ENCODE measurements around the gene CLCN1.
A peak's percentile ranks its signal among the peaks of the same experiment; 100 is the strongest.
"Not testable (repeated sequence)": the region's sequence is repeated elsewhere in the genome, so short reads cannot be mapped to it uniquely, and the experiment has no call there.

CLCN1 gene

DNA sequence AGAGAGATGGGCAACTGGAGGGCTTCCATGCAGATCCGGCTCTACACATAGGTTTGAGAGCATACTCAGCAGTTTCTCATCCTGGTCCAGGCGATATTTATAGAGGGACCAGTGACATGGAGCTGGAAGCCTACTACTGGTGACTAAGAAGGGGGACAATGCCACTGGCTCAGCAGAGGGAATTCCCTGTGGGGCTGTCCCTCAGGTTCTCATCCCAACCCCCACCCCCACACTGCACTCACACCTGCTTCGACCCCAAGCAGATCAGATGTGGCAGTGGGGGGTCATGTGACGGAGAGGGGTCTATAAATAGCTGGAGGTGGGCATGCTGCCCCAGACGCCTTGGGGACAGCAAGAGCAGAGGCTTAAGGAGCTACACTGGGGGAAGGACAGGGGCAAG lies at the start of gene CLCN1:
Gene CLCN1 (plus strand): TSS at position 336 of the 400 bp plus-strand sequence. CDS start 102 bp downstream, outside the sequence.
- no peak for DNase-seq

DNA sequence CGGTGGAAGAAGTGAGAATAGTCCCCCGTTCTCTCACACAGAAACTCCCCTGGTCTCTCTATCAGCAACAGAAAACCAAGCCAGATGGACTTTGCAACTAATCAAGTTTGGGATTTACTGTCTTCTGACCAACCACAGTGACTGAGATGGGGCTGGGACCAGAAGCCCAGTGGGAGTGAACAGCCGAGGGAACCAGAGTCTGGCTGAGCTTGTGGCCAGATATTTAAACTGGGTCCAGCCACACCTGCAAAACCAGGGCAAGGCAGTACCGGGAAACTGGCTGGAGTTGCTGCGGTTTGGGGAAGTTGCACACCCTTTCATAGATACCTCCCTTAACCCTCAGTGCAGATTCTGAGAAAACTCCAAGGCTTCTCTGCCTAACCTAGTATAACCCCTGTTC lies 46.7 kb upstream of the CLCN1 start:
- DNase-seq: no peak

GRCh38 chr7:143271240-143271639 lies 44.7 kb upstream of the CLCN1 start:
- no peak for DNase-seq

DNA sequence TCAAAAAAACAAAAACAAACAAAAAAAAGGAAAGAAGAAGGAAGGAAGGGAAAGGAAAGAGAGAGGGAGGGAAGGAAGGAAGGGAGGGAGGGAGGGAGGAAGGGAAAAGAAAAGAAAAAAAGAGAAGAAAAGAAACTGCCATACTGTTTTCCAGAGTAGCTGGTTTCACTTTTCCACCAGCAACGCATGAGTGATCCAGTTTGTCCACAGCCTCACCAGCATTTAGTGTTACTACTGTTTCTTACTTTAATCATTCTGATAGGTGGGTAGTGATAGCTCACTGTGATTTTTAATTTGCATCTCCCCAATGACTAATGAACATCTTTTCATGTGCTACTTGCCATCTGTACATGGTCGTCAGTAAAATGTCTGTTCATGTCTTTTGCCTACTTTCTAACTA lies 43.0 kb upstream of the CLCN1 start:
- DNase-seq: no peak

DNA sequence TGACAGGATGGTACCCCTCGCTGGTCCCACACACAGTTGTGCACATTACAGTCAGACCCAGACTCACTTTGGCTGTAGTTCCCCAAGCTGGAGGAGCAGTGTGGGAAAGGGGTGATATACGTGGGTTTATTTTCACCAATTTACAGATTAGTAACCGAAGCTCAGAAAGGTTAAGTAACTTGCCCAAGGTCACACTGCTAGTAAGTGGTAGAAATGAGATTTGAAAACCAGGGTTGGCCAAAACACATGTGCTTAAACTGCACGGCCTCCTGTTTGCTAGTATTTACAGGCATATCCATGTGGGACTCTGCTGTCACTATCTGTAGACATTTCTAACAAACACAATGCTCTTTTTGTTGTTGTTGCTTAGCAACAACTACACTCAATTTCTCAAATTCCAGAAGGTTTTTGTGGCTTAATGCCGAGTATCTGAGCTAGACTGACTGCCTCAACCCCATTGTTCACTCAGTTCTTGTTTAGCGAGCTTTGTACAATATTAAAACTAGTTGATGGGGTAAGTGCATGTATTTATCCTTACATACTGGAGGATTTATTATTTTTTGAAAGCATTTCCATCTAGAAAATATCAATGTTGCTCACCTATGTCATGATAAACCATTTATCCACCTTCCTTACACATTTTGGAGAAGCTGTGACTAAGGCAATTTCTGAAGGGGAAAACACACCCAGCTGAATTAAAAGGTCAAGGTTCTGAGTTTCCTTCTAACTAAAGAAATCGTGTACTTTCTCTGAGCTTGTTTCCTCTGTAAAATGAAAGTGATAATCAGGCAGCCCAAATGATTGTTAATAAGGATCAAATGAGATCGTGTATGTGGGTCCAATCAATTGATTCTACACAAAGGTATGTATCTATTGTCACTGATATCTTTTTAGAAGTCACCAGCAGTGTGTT lies 36.5 kb upstream of the CLCN1 start:
- no peak for DNase-seq

DNA sequence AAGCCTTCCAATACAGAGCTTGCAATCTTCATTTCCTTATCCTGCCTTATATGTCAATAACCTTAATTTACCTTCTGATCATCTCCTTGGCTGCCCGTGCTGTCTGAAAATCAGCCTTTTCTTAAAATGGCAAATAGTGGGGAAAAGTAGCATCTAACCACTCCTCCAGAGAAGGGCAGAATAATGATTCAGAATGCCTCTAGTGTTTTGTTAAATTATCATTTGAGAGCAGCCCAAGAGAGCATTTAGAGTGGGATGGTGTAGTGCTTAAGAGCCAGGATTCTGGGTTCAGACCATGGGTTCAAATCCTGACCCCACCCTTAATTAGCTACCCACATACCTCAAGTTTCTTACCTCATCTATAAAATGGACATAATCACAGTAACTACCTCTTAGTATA lies 35.8 kb upstream of the CLCN1 start:
- no peak for DNase-seq

GRCh38 chr7:143280566-143280965 lies 35.3 kb upstream of the CLCN1 start:
- DNase-seq: no peak

- no peak for DNase-seq
Measured at GRCh38 chr7:143281529-143281928, 34.4 kb upstream of the CLCN1 start.

- DNase-seq: no peak
Measured at GRCh38 chr7:143282124-143282523, 33.8 kb upstream of the CLCN1 start.

GRCh38 chr7:143283381-143283780 lies 32.5 kb upstream of the CLCN1 start:
- DNase-seq: no peak

- DNase-seq: no peak
Measured at GRCh38 chr7:143284591-143285469, 31.1 kb upstream of the CLCN1 start, which contains the start of gene TMEM139. TSS of gene TMEM139 (plus strand) at chr7:143284958. CDS start at chr7:143285958, 1,000 bp downstream.

DNA sequence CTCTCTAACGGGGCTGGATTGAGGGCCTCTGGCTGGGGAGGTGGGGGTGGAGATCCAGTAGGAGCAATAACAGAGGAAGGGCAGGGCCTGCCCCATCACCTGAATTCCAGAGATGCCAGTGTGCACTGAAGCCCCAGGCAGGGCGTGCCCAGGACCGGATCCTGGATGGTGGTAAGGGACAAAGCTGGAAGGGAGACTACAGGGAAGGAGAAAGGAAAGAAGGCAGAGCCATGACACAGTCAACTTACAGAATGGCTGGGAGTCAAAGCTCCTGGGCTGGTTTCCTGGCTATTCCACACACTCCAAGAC lies 30.5 kb upstream of the CLCN1 start:
- DNase-seq: no peak

DNA sequence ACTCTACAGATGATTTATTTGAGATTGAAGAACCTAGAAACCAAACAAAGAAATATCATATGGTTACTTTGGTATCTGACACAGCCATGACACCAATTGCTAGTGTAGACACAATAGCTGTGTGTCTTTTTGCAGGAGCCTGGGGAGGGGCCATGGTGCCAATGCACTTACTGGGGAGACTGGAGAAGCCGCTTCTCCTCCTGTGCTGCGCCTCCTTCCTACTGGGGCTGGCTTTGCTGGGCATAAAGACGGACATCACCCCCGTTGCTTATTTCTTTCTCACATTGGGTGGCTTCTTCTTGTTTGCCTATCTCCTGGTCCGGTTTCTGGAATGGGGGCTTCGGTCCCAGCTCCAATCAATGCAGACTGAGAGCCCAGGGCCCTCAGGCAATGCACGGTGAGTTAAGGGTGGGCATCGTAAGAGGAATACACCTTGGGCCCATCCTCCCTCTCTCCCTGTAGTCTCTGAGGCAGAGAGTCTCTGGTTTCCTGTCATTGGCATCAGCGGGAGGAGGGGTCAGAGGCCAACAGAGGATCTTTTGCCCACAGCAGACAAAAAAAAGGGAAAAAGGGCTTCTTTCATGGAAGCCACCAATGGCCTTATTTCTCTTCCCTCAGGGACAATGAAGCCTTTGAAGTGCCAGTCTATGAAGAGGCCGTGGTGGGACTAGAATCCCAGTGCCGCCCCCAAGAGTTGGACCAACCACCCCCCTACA lies 29.9 kb upstream of the CLCN1 start:
- DNase-seq: no peak

DNA sequence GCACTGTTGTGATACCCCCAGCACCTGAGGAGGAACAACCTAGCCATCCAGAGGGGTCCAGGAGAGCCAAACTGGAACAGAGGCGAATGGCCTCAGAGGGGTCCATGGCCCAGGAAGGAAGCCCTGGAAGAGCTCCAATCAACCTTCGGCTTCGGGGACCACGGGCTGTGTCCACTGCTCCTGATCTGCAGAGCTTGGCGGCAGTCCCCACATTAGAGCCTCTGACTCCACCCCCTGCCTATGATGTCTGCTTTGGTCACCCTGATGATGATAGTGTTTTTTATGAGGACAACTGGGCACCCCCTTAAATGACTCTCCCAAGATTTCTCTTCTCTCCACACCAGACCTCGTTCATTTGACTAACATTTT lies 29.4 kb upstream of the CLCN1 start:
- DNase-seq: no peak

DNA sequence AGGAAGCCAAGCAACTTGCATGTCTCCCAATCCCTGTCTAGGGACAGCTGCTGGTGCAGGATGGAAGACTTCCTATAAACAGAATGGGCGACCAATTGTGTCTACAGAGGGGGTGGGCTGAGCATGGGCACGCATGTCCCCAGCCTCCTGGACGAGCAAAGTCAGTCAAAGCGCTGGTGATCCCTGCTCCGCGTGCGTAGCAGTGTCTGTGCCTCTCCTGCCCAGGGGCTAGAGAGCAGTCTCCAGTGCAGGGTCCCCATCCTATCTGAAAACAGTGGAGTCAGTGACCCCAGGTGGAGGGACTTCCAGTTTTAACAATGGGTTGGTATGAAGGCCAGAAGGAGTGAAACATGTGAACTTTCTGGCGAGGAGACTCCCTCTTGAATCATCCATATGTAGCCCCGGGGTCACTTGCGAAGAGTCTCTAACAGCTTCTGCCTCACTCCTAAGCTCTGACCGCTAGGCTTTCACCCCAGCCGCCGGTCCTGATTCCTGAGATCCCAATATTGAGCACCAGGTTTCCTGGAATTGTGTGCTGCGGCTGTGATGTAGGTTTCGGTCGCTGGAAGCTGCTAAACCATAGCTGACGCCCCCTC lies 28.5 kb upstream of the CLCN1 start:
- DNase-seq: no peak

DNA sequence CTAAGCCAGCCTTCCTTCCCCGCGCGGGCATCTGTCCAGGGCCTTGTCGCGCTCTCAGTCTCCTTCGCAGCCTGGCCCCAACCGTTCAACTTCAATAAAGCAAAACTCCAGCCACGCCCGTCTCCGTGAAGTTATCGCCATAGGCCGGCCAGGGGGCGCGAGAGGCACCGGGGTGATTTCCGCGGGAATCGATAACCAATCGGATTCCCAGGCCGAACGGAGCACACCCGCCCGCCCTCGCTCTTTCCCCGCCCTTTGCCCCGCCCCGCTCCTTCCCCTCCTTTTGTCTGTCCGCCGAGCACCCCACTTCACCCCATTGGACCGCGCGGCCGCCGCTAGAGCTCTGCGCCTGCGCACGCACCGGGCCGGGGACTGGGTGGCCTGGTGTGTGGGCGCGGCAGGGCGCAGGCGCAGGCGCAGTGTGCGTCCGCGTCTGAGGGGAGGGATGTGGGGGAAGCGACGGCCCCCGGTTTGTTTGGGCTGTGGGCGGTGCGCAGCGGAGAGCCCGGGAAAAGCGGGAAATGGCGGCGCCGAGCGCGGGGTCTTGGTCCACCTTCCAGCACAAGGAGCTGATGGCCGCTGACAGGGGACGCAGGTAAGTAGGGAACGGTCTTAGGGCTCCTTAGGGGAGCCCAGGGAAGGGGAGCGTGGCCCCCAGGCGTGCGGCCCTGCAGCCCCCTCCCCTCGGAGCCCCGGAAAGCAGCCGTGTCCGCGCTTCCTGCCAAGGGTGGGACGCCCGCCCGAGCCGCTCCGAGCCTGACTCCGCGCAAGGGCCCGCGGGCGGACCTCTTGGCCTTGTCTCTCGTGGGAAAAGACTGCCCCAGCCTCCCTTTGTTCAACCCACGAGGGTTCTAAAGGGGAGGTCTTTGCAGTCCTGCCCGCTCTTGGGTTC lies 27.7 kb upstream of the CLCN1 start, which contains the start of gene CASP2:
Gene CASP2 (plus strand): TSS at position 417 of the 892 bp plus-strand sequence. CDS start 105 bp downstream, at position 522.
- DNase-seq: peak; percentile 94

DNA sequence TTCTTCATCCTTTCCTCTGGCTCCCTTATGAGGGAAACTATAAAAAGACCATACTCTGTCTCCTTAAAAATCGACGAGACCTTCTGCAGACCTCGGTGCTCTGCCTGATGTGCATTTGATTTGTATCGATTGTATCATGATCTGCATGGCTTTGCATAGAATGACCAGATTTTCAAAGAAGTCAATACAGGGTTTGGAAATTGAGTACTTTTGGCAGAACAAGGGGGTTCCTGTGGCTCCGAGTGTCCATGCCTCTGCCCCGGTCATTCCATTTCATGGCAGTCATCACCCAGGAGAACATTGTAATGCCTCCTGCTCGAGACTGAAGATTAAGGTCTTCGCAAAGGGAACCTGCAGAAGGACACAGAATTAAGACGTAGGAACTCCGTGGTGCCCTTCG lies 27.1 kb upstream of the CLCN1 start:
- DNase-seq: no peak

GRCh38 chr7:143289421-143289820 lies 26.5 kb upstream of the CLCN1 start:
- no peak for DNase-seq

GRCh38 chr7:143289888-143290287 lies 26.0 kb upstream of the CLCN1 start:
- DNase-seq: not testable (repeated sequence)

DNA sequence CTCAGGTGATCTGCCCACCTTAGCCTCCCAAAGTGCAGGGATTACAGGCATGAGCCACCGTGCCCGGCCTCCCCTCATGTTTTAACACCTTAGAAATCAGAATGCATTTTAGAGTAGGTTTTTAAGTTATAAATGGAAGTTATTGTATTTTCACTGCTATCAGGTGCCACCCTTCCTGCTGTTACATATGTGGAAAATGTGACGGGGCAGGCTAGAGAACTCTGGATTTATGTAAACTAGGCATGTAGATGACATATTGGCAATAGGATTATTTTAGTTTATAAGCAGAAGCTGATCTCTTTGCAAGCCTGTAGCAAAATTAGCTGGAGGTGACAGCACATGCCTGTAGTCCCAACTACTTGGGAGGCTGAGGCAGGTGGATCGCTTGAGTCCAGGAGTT lies 25.6 kb upstream of the CLCN1 start:
- no peak for DNase-seq

DNA sequence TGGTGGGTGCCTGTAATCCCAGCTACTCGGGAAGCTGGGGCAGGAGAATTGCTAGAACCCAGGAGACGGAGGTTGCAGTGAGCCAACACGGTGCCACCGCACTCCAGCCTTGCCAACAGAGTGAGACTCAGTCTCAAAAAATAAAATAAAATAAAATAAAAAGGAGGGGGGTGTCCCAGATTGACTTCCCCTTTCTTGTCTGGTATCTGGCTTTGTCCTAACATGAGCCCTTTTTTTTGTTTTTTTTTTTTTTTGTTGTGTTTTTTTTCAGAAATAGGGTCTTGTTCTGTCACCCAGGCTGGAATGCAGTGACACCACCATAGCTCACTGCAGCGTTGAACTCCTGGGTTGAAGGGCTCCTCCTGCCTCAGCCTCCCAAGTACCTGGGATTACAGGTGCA lies 23.0 kb upstream of the CLCN1 start:
- no peak for DNase-seq

- DNase-seq: no peak
Measured at GRCh38 chr7:143295870-143296269, 20.0 kb upstream of the CLCN1 start.

All from NCI-H2107 (cell line).